K562 (cell line): Measurements from ENCODE around the gene PHLDB3. TPM values are rescaled to one million over a fixed set of nuclear protein-coding genes. Genes with fewer than 3 reads are reported as not detected.

Source experiments
- ARNT ChIP-seq, 2 experiments: fragments of 450-650 bp; IDR thresholded peaks; 2 replicates each; pipeline ENCODE4 v1.6.1; 2016; ENCODE audit warnings: mild to moderate bottlenecking in 1 of 2
- BRD9 ChIP-seq: fragments of 450-650 bp; IDR thresholded peaks from 2 replicates; pipeline ENCODE4 v1.6.1; 2018; ENCODE audit warnings: low read depth; ENCODE audit not compliant: partially characterized antibody
- CREBBP ChIP-seq: IDR thresholded peaks from one replicate; pipeline ENCODE4 v1.6.1; 2012; ENCODE audit warnings: low read depth, mild to moderate bottlenecking, control low read depth, inconsistent platforms, low read length
- DIDO1 ChIP-seq: fragments of 450-650 bp; IDR thresholded peaks from 2 replicates; pipeline ENCODE4 v1.6.1; 2016; ENCODE audit warnings: low read depth, missing biosample characterization, missing genetic modification characterization
- E2F5 ChIP-seq: sonication (generic); formaldehyde crosslinking; IDR thresholded peaks from 2 replicates; pipeline ENCODE4 v1.8.0; 2022; ENCODE audit warnings: mild to moderate bottlenecking, missing genetic modification reagents
- EGR1 ChIP-seq: fragments of 450-650 bp; conservative IDR thresholded peaks from 2 replicates; pipeline ENCODE4 v1.6.1; 2017; ENCODE audit warnings: mild to moderate bottlenecking
- ELK1 ChIP-seq: sonication (generic); formaldehyde crosslinking; IDR thresholded peaks from 2 replicates; pipeline ENCODE4 v1.8.1; 2022; ENCODE audit warnings: missing genetic modification reagents
- HNRNPLL ChIP-seq: fragments of 200-400 bp; formaldehyde crosslinking; IDR thresholded peaks from 2 replicates; pipeline ENCODE4 v1.6.1; 2017; ENCODE audit warnings: low read length, low read depth, mild to moderate bottlenecking; ENCODE audit not compliant: poor library complexity, severe bottlenecking
- MAFF ChIP-seq: IDR thresholded peaks from 2 replicates; pipeline ENCODE4 v1.6.1; 2012; ENCODE audit warnings: low read length, improper control_type of control experiment
- NEUROD1 ChIP-seq: fragments of 150-350 bp; IDR thresholded peaks from 2 replicates; pipeline ENCODE4 v1.6.1; 2014; ENCODE audit warnings: borderline replicate concordance, low read length, low read depth; ENCODE audit not compliant: partially characterized antibody
- NR3C1 ChIP-seq: sonication (generic); formaldehyde crosslinking; IDR thresholded peaks from 2 replicates; pipeline ENCODE4 v1.8.1; 2022; ENCODE audit warnings: missing genetic modification reagents
- PRMT5 ChIP-seq: sonication (generic); formaldehyde crosslinking; IDR thresholded peaks from 2 replicates; pipeline ENCODE4 v1.5.0; 2020; ENCODE audit warnings: missing genetic modification reagents
- SAFB ChIP-seq: fragments of 200-400 bp; formaldehyde crosslinking; IDR thresholded peaks from 2 replicates; pipeline ENCODE4 v1.6.1; 2017; ENCODE audit warnings: low read depth, low read length, borderline replicate concordance
- SIRT6 ChIP-seq: IDR thresholded peaks from one replicate; pipeline ENCODE4 v1.6.1; 2012; ENCODE audit warnings: low read depth, mild to moderate bottlenecking, control low read depth, inconsistent platforms, low read length, moderate library complexity
- SMAD1 ChIP-seq: fragments of 150-350 bp; IDR thresholded peaks from 2 replicates; pipeline ENCODE4 v1.6.1; 2014; ENCODE audit warnings: low read length, low read depth; ENCODE audit not compliant: partially characterized antibody
- SRSF9 ChIP-seq: fragments of 200-400 bp; formaldehyde crosslinking; IDR thresholded peaks from 2 replicates; pipeline ENCODE4 v1.6.1; 2017; ENCODE audit warnings: low read depth, low read length, borderline replicate concordance
- STAT5A ChIP-seq: IDR thresholded peaks from 2 replicates; pipeline ENCODE4 v1.6.1; 2012; ENCODE audit warnings: low read length, inconsistent platforms, borderline replicate concordance
- TAF15 ChIP-seq: fragments of 200-400 bp; formaldehyde crosslinking; IDR thresholded peaks from 2 replicates; pipeline ENCODE4 v1.6.1; 2017; ENCODE audit warnings: mild to moderate bottlenecking, low read depth, low read length, moderate library complexity
- TFAM ChIP-seq: fragments of 250-450 bp; sonication (Bioruptor Pico); conservative IDR thresholded peaks from 2 replicates; pipeline ENCODE4 v1.5.0; 2021; ENCODE audit warnings: mild to moderate bottlenecking, moderate library complexity
- ZNF398 ChIP-seq: fragments of 250-450 bp; sonication (Bioruptor Pico); IDR thresholded peaks from 2 replicates; pipeline ENCODE4 v1.8.0; 2021; ENCODE audit warnings: moderate library complexity, mild to moderate bottlenecking, inconsistent platforms
- ZNF695 ChIP-seq: fragments of 450-650 bp; formaldehyde crosslinking; IDR thresholded peaks from 2 replicates; pipeline ENCODE4 v1.4.0; 2020; ENCODE audit warnings: mild to moderate bottlenecking, moderate library complexity
- polyA plus RNA-seq, 8 experiments: library from polyadenylated mRNA; depleted of rRNA in 4 of 8; stranded (reverse) in 5 of 8; unstranded in 3 of 8; fragments of >200 nt; fragmentation: Nextera tagmentation in 2 of 8; fragmentation: Illumina TruSeq in 1 of 8; extraction: Ambion mirVana in 2 of 8; extraction: Trizol in 1 of 8; gene quantifications; 2 replicates each; pipeline versions ENCODE4 v1.2.1 to v1.2.3, GENCODE V29; 2011 to 2014; ENCODE audit warnings: inconsistent platforms in 1 of 8, missing spikeins in 1 of 8
- total RNA-seq, 7 experiments: library from RNA; depleted of rRNA in 6 of 7; stranded (reverse); fragments of >200 nt in 6 of 7; fragmentation: Illumina TruSeq in 2 of 7; extraction: Trizol in 2 of 7; gene quantifications; 2 replicates each; pipeline versions ENCODE4 v1.2.1 to v1.2.3, GENCODE V29; 2011 to 2021; ENCODE audit warnings: low replicate concordance in 1 of 7
- TF ChIP-seq, protein P1 (sequence below): fragments of 250-450 bp; sonication (Bioruptor Pico); IDR thresholded peaks from 2 replicates; pipeline ENCODE4 v1.8.0; 2022; ENCODE audit warnings: inconsistent platforms
- TF ChIP-seq, protein P2 (sequence below): fragments of 250-450 bp; sonication (Bioruptor Pico); IDR thresholded peaks from 2 replicates; pipeline ENCODE4 v1.8.0; 2021; ENCODE audit warnings: borderline replicate concordance, mild to moderate bottlenecking, moderate library complexity; ENCODE audit not compliant: poor library complexity, severe bottlenecking

The PHLDB3 gene
- total and polyA plus RNA-seq, 9 of the 15 experiments (the other 6 are each of a cell fraction or from before 2014, with no cell fraction given), result 0.04 to 23.5 (median 3.9) TPM

DNA sequence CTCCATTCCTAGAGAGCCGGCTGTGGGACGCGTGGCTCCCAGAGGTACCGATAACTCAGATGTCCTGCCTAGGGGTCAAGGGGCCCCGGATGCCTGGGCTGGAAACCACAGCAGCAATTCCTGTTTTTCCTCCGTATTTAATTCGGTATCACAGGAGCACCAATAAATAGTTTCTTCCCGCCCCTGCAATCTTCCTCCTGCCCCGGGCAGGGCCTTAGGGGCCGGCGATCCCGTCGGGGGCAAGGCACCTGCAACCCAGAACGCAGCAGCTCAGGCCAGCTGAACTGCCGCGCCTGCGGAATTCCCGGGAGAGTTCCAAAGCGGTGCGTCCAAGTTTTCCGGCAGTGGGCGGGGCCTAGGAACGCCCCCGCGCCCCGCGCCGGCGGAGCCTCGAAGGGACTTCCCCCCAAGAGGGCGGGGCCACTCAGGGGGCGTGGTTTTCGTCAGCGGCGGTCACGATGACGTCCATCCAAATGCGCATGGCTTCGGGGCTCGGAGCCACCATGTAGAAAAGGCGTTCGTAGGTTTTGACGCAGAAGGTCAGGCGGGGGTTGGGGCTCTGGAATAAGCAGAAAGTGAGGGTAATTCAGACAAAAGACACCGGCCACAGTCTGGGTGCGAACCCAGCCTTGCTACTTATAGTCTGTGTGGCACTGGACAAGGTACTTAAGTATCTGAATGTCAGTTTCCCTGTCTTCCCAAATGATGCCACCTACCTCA lies 29.4 kb downstream of the PHLDB3 start (continued):
- TF ChIP-seq STAT5A (no peak), SRSF9 (no peak), NR3C1 (CRISPR knock-in tag) (no peak), SAFB (no peak), MAFF (no peak), E2F5 (no peak), ZNF398 (CRISPR knock-in tag) (no peak), EGR1 (peak; percentile 99), NEUROD1 (no peak), CREBBP (no peak), HNRNPLL (peak; percentile 16), ELK1 (CRISPR knock-in tag) (no peak), SMAD1 (no peak), BRD9 (no peak), ZNF695 (CRISPR knock-in tag) (no peak), TFAM (CRISPR knock-in tag) (no peak), SIRT6 (no peak), PRMT5 (no peak), DIDO1 (tag) (no peak), TAF15 (no peak), ARNT (IDR thresholded peaks at IDR 0.05) (no peak)
- TF ChIP-seq, protein P1, sequence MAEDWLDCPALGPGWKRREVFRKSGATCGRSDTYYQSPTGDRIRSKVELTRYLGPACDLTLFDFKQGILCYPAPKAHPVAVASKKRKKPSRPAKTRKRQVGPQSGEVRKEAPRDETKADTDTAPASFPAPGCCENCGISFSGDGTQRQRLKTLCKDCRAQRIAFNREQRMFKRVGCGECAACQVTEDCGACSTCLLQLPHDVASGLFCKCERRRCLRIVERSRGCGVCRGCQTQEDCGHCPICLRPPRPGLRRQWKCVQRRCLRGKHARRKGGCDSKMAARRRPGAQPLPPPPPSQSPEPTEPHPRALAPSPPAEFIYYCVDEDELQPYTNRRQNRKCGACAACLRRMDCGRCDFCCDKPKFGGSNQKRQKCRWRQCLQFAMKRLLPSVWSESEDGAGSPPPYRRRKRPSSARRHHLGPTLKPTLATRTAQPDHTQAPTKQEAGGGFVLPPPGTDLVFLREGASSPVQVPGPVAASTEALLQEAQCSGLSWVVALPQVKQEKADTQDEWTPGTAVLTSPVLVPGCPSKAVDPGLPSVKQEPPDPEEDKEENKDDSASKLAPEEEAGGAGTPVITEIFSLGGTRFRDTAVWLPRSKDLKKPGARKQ (CRISPR knock-in tag), result no peak
- TF ChIP-seq, protein P2, sequence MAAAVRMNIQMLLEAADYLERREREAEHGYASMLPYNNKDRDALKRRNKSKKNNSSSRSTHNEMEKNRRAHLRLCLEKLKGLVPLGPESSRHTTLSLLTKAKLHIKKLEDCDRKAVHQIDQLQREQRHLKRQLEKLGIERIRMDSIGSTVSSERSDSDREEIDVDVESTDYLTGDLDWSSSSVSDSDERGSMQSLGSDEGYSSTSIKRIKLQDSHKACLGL, result no peak
